ENCODE results near the gene IGFBP3. TPM values are rescaled to one million over a fixed set of nuclear protein-coding genes. Genes with fewer than 3 reads are reported as not detected.

IGFBP3 gene
- polyA plus RNA-seq, 1 donor from 2014 or later: 1.6 TPM

DNA sequence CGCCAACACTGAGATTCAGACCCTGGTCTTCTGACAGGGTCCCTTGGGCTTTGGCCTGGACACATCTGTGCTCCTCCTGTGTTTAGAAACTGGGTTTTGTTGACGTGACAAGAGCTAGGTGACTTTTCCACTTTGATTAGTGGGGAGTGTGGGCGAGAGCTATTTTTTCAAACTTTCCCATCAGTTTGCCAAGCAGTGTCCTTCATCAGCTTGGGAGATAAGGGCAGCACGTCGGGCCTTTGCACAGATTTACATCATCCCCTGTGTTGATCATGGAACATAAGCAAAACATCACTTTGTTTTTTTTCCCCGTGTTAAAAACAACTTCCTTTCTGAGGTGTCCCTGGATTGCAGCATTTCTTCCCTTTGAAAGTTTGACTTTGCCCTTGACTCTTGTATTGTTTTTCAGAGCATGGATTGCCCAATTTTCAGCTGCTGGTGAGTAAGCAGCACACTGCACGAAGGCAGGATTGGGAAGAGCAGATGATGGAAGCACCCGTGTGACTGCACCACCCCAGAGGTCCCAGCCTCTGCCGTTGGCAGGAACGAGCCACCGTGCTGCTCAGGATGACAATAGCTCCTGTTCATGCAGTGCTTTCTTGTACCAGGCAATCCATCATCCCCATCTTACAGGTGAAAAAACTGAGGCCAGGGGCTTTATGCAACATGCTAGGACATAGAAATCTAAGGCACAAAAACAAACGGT lies 39.2 kb downstream of the IGFBP3 start:
- Histone ChIP-seq H3K27ac (ENCODE audit: low read length) (no peak overlapping the region), H3K9me3 (ENCODE audit: low read length) (peaks cover 9% of the 10 kb centered on the region), H3K9me2 (ENCODE audit: insufficient read depth, low read length) (no peaks in the 10 kb centered on the region), H3K36me3 (ENCODE audit: insufficient read depth, low read length) (no peaks in the 10 kb centered on the region), H3F3A (ENCODE audit: insufficient read depth, low read length, poor library complexity, severe bottlenecking) (no peaks in the 10 kb centered on the region), H3K9ac (ENCODE audit: low read length) (no peak overlapping the region), H4K20me1 (ENCODE audit: insufficient read depth) (no peaks in the 10 kb centered on the region), H2AFZ (ENCODE audit: low read depth, low read length) (no peak overlapping the region), H3K4me3 (ENCODE audit: low read length) (no peak overlapping the region), H3K27me3 (ENCODE audit: insufficient read depth, low read depth, low read length) (peaks cover 2% of the 10 kb centered on the region), H3K4me2 (ENCODE audit: low read length) (no peak overlapping the region), H3K79me2 (replicated peaks; ENCODE audit: insufficient read depth, low read length) (no peaks in the 10 kb centered on the region)
- no peak for TF ChIP-seq EZH2 (IDR thresholded peaks at IDR 0.05; ENCODE audit: borderline replicate concordance, insufficient read depth, low read length, poor library complexity, severe bottlenecking)
- TF ChIP-seq, protein P1, sequence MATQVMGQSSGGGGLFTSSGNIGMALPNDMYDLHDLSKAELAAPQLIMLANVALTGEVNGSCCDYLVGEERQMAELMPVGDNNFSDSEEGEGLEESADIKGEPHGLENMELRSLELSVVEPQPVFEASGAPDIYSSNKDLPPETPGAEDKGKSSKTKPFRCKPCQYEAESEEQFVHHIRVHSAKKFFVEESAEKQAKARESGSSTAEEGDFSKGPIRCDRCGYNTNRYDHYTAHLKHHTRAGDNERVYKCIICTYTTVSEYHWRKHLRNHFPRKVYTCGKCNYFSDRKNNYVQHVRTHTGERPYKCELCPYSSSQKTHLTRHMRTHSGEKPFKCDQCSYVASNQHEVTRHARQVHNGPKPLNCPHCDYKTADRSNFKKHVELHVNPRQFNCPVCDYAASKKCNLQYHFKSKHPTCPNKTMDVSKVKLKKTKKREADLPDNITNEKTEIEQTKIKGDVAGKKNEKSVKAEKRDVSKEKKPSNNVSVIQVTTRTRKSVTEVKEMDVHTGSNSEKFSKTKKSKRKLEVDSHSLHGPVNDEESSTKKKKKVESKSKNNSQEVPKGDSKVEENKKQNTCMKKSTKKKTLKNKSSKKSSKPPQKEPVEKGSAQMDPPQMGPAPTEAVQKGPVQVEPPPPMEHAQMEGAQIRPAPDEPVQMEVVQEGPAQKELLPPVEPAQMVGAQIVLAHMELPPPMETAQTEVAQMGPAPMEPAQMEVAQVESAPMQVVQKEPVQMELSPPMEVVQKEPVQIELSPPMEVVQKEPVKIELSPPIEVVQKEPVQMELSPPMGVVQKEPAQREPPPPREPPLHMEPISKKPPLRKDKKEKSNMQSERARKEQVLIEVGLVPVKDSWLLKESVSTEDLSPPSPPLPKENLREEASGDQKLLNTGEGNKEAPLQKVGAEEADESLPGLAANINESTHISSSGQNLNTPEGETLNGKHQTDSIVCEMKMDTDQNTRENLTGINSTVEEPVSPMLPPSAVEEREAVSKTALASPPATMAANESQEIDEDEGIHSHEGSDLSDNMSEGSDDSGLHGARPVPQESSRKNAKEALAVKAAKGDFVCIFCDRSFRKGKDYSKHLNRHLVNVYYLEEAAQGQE (IDR thresholded peaks at IDR 0.05; ENCODE audit: borderline replicate concordance): no peak
- TF ChIP-seq SMC3 (conservative IDR thresholded peaks at IDR 0.05; ENCODE audit: poor library complexity): no peak
- no peak for TF ChIP-seq POLR2AphosphoS5 (IDR thresholded peaks at IDR 0.05)
- TF ChIP-seq, protein P2, sequence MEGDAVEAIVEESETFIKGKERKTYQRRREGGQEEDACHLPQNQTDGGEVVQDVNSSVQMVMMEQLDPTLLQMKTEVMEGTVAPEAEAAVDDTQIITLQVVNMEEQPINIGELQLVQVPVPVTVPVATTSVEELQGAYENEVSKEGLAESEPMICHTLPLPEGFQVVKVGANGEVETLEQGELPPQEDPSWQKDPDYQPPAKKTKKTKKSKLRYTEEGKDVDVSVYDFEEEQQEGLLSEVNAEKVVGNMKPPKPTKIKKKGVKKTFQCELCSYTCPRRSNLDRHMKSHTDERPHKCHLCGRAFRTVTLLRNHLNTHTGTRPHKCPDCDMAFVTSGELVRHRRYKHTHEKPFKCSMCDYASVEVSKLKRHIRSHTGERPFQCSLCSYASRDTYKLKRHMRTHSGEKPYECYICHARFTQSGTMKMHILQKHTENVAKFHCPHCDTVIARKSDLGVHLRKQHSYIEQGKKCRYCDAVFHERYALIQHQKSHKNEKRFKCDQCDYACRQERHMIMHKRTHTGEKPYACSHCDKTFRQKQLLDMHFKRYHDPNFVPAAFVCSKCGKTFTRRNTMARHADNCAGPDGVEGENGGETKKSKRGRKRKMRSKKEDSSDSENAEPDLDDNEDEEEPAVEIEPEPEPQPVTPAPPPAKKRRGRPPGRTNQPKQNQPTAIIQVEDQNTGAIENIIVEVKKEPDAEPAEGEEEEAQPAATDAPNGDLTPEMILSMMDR (IDR thresholded peaks at IDR 0.05; ENCODE audit: poor library complexity, severe bottlenecking): no peak
- no peak for TF ChIP-seq RAD21 (conservative IDR thresholded peaks at IDR 0.05)
- no peak for TF ChIP-seq EP300 (conservative IDR thresholded peaks at IDR 0.05; ENCODE audit: poor library complexity, severe bottlenecking)
- TF ChIP-seq MXI1 (conservative IDR thresholded peaks at IDR 0.05; ENCODE audit: poor library complexity, severe bottlenecking): no peak
- TF ChIP-seq TAF1 (IDR thresholded peaks at IDR 0.05; ENCODE audit: low read depth): no peak

- H4K20me1 ChIP-seq (ENCODE audit: insufficient read depth): no peaks in the 10 kb centered on the region
- H3K9me3 ChIP-seq (ENCODE audit: low read length): peaks cover 11% of the 10 kb centered on the region
- no peaks in the 10 kb centered on the region for H3K27me3 ChIP-seq (ENCODE audit: insufficient read depth, low read depth, low read length)
- no peak overlapping the region for H3K27ac ChIP-seq (ENCODE audit: low read length)
- no peaks in the 10 kb centered on the region for H3K9me2 ChIP-seq (ENCODE audit: insufficient read depth, low read length)
- no peaks in the 10 kb centered on the region for H3K79me2 ChIP-seq (replicated peaks; ENCODE audit: insufficient read depth, low read length)
- H3K36me3 ChIP-seq (ENCODE audit: insufficient read depth, low read length): no peaks in the 10 kb centered on the region
- TF ChIP-seq MXI1 (conservative IDR thresholded peaks at IDR 0.05; ENCODE audit: poor library complexity, severe bottlenecking) (no peak), RAD21 (conservative IDR thresholded peaks at IDR 0.05) (no peak)
- TF ChIP-seq, protein P1 (IDR thresholded peaks at IDR 0.05; ENCODE audit: borderline replicate concordance): no peak
- H2AFZ ChIP-seq (ENCODE audit: low read depth, low read length): no peak overlapping the region
- no peak overlapping the region for H3K4me3 ChIP-seq (ENCODE audit: low read length)
- H3K4me2 ChIP-seq (ENCODE audit: low read length): no peak overlapping the region
- H3K9ac ChIP-seq (ENCODE audit: low read length): no peak overlapping the region
- H3F3A ChIP-seq (ENCODE audit: insufficient read depth, low read length, poor library complexity, severe bottlenecking): no peaks in the 10 kb centered on the region
Observed at GRCh38 chr7:45881280-45881758, 39.8 kb downstream of the IGFBP3 start.
